ENCODE results near the gene NPBWR2.

Gene NPBWR2

GRCh38 chr20:64075556-64075955 is 31.8 kb downstream of the NPBWR2 start:
- TF ChIP-seq GATA1 (IDR thresholded peaks at IDR 0.05; ENCODE audit: low read depth, low read length): no peak
- no peak for TF ChIP-seq POLR2A (IDR thresholded peaks at IDR 0.05; ENCODE audit: low read length)
- DNase-seq: no peak

GRCh38 chr20:64074963-64075362 is 32.4 kb downstream of the NPBWR2 start:
- TF ChIP-seq GATA1 (IDR thresholded peaks at IDR 0.05; ENCODE audit: low read depth, low read length) (no peak), POLR2A (IDR thresholded peaks at IDR 0.05; ENCODE audit: low read length) (no peak)
- DNase-seq: no peak

DNA sequence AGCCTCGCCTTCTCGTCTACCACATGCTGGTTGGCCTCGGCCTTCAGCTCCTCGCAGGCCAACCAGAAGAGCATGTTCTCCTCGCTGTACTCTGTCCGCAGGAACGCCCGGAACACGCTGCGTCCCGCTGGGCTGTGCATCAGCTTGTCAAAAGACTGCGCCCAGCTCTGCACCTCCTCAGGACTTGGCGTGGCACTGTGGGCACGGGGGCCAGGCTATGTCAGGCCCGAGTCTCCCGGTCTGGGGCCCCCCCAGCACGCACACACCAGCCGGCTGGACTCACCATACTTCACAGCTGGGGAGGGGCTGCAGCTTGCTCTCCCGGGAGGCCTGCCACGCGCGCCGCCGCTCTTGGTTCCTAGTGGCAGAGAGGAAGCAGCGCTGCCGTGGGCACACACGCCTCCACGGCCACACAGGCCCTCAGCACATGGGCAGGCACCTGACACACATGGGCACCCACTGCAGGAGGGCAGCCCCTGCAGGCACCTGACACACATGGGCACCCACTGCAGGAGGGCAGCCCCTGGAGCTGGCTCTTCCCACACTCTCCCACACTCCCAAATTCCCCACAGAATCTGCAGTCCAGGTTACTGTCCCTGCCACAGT is 33.1 kb downstream of the NPBWR2 start:
- no peak for TF ChIP-seq GATA1 (IDR thresholded peaks at IDR 0.05; ENCODE audit: low read depth, low read length)
- TF ChIP-seq POLR2A (IDR thresholded peaks at IDR 0.05; ENCODE audit: low read length): no peak
- DNase-seq: no peak

DNA sequence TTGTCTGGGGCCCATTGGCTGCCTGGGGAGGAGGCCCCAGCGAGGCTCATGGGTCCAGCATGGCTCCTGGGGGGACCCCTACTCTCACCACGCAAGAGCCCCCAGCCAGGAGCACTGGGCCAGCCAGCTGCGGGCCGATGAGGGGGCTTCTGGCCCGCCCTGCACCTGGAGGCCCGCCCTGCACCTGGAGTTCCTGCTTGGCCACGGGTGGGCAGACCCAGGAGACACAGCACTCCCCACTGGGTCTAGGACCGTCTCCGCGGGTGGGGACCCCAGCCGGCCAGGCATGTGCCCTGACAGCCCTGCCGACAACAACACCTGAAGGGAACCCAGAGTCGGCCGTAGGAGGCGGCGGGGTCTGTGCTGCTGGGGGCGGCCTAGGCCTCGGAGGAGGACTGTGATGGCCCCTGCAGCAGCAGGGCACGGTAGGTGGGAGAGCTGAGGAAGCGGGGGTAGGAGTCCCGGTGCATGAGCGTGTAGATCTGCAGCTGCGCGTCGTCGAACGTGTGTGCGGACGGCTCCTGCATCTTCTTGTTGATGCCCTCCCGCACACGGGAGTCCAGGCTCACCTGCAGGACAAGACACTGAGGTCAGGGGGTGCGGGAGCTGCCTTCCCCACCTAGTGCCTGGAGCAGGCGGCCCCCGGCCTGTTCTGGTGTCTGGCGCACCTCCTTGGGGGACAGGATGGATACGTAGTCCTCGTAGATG is 33.7 kb downstream of the NPBWR2 start:
- DNase-seq: no peak
- no peak for TF ChIP-seq POLR2A (IDR thresholded peaks at IDR 0.05; ENCODE audit: low read length)
- no peak for TF ChIP-seq GATA1 (IDR thresholded peaks at IDR 0.05; ENCODE audit: low read depth, low read length)

DNA sequence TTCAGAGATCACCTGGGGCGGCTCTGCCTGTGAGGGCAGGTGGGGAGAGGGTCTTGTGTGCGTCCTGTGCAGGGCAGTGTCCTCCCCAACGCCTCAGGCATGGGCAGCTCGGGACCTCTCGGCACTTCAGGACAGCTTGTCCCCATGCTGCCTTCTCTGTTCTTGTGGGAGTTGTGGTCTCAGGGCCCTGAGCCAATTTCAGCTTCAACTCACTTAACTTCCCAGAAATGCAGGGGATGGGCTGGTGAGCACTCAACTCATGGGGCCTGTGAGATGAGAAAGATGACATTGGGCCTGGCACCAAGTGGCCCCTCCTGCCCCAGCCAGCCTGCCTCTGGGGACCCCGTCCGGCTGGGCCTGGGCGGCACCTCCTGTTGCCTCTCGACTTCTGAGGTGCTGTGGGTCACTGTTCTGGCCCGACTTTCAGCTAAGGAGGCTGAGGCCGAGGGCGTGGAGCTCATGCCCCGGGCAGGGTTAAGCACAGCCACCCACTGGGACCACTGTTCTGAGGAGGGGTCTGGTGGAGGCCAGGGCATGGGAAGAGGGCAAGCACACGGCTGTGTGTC is 34.8 kb downstream of the NPBWR2 start:
- TF ChIP-seq GATA1 (IDR thresholded peaks at IDR 0.05; ENCODE audit: low read depth, low read length) (no peak), POLR2A (IDR thresholded peaks at IDR 0.05; ENCODE audit: low read length) (no peak)
- no peak for DNase-seq

GRCh38 chr20:64071341-64072332 is 35.7 kb downstream of the NPBWR2 start:
- no peak for DNase-seq
- TF ChIP-seq POLR2A (IDR thresholded peaks at IDR 0.05; ENCODE audit: low read length): no peak

DNA sequence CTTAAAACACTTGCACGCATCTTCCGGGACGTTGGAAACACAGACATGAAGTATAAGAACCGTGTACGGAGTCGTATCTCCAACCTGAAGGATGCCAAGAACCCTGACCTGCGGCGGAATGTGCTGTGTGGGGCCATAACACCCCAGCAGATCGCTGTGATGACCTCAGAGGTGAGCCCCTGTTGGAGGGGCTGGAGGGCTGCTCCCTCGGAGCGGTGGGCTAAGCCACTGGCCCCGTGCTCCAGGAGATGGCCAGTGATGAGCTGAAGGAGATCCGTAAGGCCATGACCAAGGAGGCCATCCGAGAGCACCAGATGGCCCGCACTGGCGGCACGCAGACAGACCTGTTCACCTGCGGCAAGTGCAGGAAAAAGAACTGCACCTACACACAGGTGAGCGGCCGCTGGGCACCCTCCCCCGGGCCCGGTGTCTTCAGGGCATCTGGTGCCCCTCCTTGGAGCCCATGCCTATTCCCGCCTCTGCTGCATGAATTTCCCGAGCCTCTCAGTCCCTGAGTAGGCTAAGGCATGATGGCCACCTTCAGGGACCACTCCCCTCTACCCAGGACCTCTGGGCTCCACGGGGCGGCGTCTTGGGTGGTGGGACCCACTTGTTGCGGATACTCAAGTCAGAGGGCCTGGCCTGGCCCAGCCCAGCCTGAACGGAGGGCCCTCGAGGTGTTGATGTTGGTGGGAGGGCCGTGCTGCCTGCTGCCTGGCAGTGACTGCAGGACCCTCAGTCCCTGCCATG is 36.9 kb downstream of the NPBWR2 start:
- DNase-seq: no peak
- no peak for TF ChIP-seq GATA1 (IDR thresholded peaks at IDR 0.05; ENCODE audit: low read depth, low read length)
- TF ChIP-seq POLR2A (IDR thresholded peaks at IDR 0.05; ENCODE audit: low read length): no peak

- DNase-seq: peak; percentile 22 to 38
Observed at GRCh38 chr20:64069614-64070243, 37.6 kb downstream of the NPBWR2 start.

DNA sequence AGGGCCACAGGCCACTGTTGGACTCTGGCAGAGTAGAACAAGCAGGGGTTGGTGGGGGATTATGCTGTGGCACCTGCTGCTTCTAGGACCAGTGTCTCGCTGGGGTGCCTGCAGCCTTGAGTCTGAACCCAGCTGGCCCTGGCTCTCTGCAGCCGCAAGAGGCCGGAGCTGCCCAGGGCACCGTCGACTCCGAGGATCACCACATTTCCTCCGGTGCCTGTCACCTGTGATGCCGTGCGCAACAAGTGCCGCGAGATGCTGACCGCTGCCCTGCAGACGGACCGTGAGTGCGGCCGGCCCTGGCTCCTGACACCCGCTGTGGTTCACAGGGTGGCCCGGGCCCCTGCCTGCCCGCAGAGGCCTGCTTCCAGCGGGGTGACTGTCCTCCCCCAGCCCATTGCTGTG is 38.2 kb downstream of the NPBWR2 start:
- TF ChIP-seq GATA1 (IDR thresholded peaks at IDR 0.05; ENCODE audit: low read depth, low read length) (no peak), POLR2A (IDR thresholded peaks at IDR 0.05; ENCODE audit: low read length) (no peak)
- no peak for DNase-seq

More at GRCh38 chr20:64069614-64070243, 37.6 kb downstream of the NPBWR2 start:
- TF ChIP-seq GATA1 (IDR thresholded peaks at IDR 0.05; ENCODE audit: low read depth, low read length): no peak

DNA sequence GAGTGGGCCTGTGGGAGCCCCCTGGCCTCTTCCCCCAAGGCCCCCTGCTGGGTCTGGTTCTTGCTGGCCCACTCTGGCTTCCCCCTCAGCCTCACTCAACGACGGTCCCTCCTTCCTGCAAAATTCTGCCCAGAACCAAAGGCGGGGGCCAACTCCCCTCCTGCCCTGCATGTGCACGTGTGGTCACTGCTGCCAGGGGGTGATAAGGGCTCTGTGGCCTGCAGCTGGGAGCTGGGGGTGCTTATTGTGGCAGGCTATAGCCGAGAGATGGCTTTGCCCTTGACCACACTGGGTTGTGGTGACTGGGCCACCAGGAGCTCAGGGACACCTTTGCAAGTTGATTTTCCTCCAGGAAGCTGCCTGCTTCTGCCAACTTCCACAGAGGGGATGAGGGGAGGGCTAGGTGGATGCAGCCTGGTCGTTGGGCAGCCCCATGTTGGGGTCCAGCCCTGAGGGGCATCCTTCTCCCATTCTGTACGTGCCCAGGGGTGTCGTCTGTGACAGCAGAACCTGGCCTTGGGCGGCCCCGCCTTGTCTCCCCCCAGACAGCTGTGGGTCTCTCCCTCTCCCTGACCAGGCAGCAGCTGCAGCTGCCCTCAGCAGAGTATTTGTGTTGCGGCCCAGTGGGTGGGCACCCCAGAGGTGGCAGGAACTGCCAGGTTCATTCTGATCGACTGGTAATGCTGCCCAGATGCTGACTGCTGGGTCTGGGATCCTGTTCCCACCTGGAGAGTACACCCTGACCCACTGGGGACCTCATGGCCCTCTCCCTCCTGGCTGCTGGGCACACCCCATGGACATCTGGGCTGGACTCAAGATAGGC is 38.8 kb downstream of the NPBWR2 start:
- TF ChIP-seq GATA1 (IDR thresholded peaks at IDR 0.05; ENCODE audit: low read depth, low read length) (no peak), POLR2A (IDR thresholded peaks at IDR 0.05; ENCODE audit: low read length) (no peak)
- DNase-seq: peak; percentile 55 to 82

DNA sequence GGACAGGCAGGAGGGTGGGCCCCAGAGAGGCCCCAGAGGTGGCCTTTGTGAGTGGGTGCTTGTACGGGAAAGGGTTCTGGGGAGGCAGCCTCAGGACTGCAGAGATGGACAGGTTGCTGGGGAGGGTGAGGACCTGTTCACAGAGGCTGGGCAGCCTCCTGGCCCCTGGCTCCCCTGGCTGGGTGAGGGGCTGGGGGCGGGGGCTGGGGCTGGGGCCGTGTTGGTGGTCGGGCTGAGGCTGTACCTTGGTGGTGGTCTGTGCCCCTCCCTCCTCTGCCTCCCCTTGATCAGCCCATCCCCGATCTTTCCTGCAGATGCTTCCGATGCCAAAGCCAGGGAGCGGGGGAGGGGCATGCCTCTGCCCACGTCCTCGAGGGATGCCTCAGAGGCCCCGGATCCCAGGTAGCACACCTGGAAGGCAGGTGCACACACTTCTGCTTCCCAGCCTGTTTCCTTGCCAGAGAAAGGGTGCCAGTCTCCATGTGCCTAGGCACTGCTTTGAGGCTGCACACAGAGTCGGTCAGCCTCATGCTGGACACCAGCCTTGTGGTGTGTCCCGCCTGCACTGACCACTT is 39.5 kb downstream of the NPBWR2 start:
- TF ChIP-seq POLR2A (IDR thresholded peaks at IDR 0.05; ENCODE audit: low read length): no peak
- TF ChIP-seq GATA1 (IDR thresholded peaks at IDR 0.05; ENCODE audit: low read depth, low read length): no peak
- no peak for DNase-seq
